ENCODE measurements around the gene SIDT2.

The SIDT2 gene

GRCh38 chr11:117223741-117224689 is 45.5 kb downstream of the SIDT2 start:
- DNase-seq = no peak

DNA sequence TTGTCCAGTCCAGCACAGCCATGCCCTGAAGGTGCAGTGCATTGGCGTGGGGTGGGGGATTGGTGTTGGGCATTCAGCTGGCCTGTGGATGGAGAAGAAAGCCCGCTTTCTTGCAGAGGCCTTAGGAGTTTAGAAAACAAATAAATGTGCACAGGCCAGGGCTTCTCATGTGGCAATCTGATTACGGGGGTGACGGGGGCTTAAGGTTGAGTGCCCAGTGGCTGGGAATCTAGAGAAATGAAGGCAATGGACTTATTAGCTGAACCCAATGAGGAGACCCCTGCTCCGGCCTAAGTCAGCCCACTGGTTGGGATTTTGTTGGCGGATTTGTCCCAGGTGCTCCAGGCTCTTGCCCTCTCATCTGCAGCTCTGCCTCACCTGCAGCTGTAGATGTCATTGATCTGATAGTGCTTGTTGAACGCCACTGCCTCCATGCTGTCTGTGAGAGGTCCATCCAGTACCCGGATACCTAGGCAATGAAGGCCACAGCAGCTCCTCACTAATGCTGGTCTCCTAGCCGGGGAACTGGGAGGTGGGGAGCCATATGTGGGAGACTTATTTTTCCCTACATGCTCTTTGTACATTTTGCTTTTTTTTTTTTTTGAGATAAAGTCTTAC is 47.1 kb downstream of the SIDT2 start:
- no peak for DNase-seq

GRCh38 chr11:117226388-117227385 is 48.1 kb downstream of the SIDT2 start:
- DNase-seq = peak; percentile 42

DNA sequence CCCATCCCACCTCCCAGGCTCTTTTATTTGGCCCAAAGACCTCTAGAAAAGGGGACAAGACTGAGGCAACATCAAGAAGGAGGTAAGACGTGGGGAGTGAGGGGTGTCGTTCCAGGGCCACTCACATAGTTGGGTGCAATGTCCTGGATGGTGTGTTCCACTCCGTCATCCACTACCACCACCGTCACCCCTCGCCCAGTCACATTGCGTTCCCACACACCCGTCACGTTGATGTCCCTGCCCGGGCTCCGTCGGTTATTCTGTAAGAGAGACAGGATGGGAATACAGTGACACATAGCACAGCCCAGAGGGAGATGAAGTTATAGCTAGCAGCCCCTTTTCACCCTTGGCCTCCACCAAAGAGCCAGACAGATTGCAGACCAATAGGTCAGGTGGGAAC is 49.5 kb downstream of the SIDT2 start:
- no peak for DNase-seq

- DNase-seq = no peak
These were observed 50.9 kb downstream of the SIDT2 start for GRCh38 chr11:117229411-117229810.

- DNase-seq = no peak
These were observed 51.4 kb downstream of the SIDT2 start for GRCh38 chr11:117229931-117230285.

- DNase-seq = no peak
These were observed 51.9 kb downstream of the SIDT2 start for GRCh38 chr11:117230286-117230961.

DNA sequence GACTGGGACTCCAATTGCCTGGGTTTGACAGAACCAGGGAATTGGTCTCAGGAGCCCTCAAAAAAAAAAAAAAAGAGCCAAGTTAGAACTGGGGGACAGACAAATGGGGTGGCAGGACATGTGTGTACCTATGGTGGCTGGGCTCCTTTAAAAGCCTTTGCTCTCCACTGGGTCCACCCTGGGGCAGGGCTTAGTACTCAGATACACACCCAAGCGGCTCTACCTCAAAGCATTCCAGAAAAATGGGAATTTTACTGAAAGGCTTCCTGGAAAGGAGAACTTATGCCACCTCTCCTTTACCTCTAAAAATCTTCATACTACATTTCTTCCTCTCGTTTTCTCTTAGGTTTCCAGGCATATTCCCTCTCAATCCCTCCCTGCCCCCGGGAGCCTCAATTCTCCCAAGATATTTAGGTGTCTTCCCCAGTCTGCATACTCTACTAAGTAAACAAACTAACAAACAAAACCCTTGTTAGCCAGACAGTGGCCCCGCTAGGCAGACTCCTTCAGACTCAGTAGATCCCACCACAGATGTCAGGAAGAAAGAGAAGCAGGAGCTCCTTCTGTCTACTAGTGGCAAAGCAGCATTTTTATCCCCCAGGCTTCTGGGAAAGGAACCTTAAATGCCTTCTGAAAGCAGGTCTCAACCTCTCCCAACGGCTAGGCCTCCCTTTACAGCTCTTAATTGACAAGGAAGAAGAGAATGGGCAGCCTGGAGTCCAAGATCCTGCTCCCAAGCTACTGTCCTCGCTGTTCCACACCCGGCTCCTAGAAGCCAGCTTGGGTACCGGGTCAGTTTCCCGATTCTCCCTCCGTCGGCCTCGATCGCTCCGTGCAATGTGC is 52.7 kb downstream of the SIDT2 start:
- no peak for DNase-seq

DNA sequence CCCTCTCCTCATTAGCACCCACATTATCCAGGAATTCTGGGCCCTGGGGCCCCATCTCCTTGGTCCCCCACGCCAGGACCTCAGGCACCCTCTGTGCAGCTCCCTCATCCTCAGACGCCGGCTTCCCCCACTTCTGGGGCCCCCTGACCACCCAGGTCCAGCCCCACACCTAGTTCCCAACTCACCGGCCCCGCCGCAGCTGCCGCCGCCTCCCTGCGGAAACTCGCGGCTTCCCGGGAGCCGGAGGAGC is 53.2 kb downstream of the SIDT2 start, which contains the start of gene PCSK7:
TSS of gene PCSK7 (minus strand) at position 232 of the 250 bp plus-strand sequence. CDS start 2,229 bp downstream, outside the sequence.
- no peak for DNase-seq

- no peak for DNase-seq
These were observed 53.7 kb downstream of the SIDT2 start, which contains the start of gene RNF214 for GRCh38 chr11:117232092-117232878. TSS of gene RNF214 (plus strand) at chr11:117232671. CDS start at chr11:117234273, 1,602 bp downstream.

DNA sequence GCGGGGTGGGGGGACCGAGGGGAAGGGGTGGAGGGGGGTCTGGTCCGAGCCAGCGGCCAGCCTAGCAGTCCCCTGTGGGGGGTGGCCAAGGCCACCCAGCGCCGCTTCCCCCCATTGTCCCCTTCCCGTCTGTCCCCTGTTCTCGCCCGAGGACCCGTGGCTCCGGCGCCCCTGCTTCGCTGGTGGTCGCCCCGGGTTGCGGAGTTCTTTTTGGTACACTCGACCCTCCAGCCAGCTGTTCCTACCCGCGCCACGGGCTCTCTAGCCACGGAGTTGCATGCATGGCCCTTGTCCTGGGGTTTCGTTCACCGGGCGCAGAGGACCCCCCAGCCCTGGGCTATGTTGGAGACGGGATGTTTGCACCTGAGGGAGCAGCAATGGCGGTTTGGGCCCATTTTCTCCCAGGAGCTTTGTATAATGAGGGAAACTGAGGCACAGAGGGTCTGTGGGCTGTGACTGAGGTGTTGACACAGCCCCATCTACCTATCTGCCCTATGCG is 54.4 kb downstream of the SIDT2 start:
- DNase-seq = no peak

- DNase-seq = no peak
These were observed 59.7 kb downstream of the SIDT2 start for GRCh38 chr11:117238221-117238620.

GRCh38 chr11:117239295-117239694 is 60.8 kb downstream of the SIDT2 start:
- no peak for DNase-seq
